Ascending aorta (tissue), 2 donors: ENCODE results near the gene IGHMBP2. TPM values are rescaled to one million over a fixed set of nuclear protein-coding genes. Genes with fewer than 3 reads are reported as not detected.

Source experiments
- DNase-seq, 2 donors: peaks; one replicate each; pipeline ENCODE4 v3.0.0-alpha.2; 2019; ENCODE audit warnings: low spot score in 2 of 2
- H3K27ac ChIP-seq, 2 donors: fragments of 200-600 bp; sonication (generic); one replicate each; pipeline ENCODE4 v1.5.1; 2016 to 2017; ENCODE audit warnings: mild to moderate bottlenecking in 1 of 2
- H3K27me3 ChIP-seq: fragments of 200-600 bp; sonication (generic); one replicate; pipeline ENCODE4 v1.5.1; 2017
- H3K36me3 ChIP-seq, 2 donors: fragments of 200-600 bp; sonication (generic); one replicate each; pipeline ENCODE4 v1.5.1; 2016
- H3K4me1 ChIP-seq, 2 donors: fragments of 200-600 bp; sonication (generic); one replicate each; pipeline ENCODE4 v1.5.1; 2016 to 2017; ENCODE audit warnings: mild to moderate bottlenecking in 1 of 2
- H3K4me3 ChIP-seq, 2 donors: fragments of 200-600 bp; sonication (generic); one replicate each; pipeline ENCODE4 v1.5.1; 2016 to 2017; ENCODE audit warnings: mild to moderate bottlenecking in 1 of 2
- H3K9me3 ChIP-seq, 2 donors: fragments of 200-600 bp; sonication (generic); one replicate each; pipeline ENCODE4 v1.5.1; 2016
- CTCF ChIP-seq, 3 experiments: fragments of 200-600 bp in 2 of 3; fragments of 450-650 bp in 1 of 3; sonication (generic) in 2 of 3; IDR thresholded peaks; one replicate each; pipeline ENCODE4 v1.5.1; 2016 to 2019; ENCODE audit warnings: antibody characterized with exemption in 3 of 3, mild to moderate bottlenecking in 1 of 3, moderate library complexity in 1 of 3
- intact Hi-C: fragments of 100-400 bp; cut with DNase I; formaldehyde crosslinking; loops from one replicate; pipeline ENCODE4 v1.15.1; 2023
- total RNA-seq: library from RNA; depleted of rRNA; stranded (reverse); fragments of >200 nt; gene quantifications from one replicate; pipeline ENCODE4 v1.1.0, GENCODE V29; 2016

The IGHMBP2 gene
- total RNA-seq, 1 donor from 2014 or later = 52.0 TPM

DNA sequence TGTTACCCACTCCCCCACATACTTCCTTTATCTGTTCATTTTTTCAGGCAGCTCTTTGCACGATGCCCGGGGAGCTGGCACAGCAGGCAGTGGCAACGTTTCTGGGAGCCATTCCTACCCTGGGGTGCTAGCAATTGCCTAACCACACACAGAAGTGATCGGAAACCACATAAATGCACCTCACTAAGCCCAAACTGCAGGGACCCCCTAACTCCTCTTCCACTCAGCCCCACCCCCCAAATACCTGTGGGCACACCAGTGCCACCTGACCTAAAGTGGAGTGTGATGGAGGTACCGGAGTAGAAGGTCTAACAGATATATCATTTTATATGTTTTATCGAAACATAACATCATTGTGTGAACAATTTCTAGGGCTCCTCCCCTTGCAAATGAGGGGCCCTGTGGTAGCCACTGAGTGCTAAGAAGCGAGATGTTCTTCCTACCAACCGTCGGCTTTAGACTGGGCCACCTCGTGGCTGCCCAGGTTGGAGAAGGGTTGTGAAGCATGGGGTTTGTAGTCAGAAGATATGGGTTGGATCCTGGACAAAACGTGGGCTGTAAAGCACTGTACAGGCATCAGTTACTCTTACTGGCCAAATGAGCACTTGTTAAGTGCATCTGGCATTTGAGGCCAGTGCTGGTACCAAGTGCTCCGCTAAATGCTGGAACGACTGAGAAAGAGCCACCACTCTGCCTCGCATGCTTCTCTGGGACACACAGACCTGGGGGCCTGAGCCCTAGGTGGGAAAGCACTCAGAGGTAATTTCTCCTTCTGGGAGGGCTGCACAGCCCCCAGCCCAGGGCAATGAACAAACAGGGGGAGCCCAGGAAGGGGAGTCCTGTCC is 74.3 kb downstream of the IGHMBP2 start:
- H3K4me1 ChIP-seq = no peaks in the 10 kb centered on the region
- intact Hi-C loops = no loop called here
- no peak overlapping the region for H3K27ac ChIP-seq
- no peak overlapping the region for H3K4me3 ChIP-seq
- H3K27me3 ChIP-seq = no peaks in the 10 kb centered on the region
- H3K36me3 ChIP-seq = no peaks in the 10 kb centered on the region
- DNase-seq = peak in 1 of 2 donors; percentile 54
- H3K9me3 ChIP-seq = no peaks in the 10 kb centered on the region
- TF ChIP-seq CTCF (IDR thresholded peaks at IDR 0.05) = no peak

GRCh38 chr11:68978626-68978930 is 74.9 kb downstream of the IGHMBP2 start:
- no peak for TF ChIP-seq CTCF (IDR thresholded peaks at IDR 0.05)
- no peaks in the 10 kb centered on the region for H3K36me3 ChIP-seq
- no peaks in the 10 kb centered on the region for H3K27me3 ChIP-seq
- no peaks in the 10 kb centered on the region for H3K9me3 ChIP-seq
- no peak for DNase-seq
- intact Hi-C loops = no loop called here
- H3K4me1 ChIP-seq = no peaks in the 10 kb centered on the region
- no peak overlapping the region for H3K4me3 ChIP-seq
- no peak overlapping the region for H3K27ac ChIP-seq

DNA sequence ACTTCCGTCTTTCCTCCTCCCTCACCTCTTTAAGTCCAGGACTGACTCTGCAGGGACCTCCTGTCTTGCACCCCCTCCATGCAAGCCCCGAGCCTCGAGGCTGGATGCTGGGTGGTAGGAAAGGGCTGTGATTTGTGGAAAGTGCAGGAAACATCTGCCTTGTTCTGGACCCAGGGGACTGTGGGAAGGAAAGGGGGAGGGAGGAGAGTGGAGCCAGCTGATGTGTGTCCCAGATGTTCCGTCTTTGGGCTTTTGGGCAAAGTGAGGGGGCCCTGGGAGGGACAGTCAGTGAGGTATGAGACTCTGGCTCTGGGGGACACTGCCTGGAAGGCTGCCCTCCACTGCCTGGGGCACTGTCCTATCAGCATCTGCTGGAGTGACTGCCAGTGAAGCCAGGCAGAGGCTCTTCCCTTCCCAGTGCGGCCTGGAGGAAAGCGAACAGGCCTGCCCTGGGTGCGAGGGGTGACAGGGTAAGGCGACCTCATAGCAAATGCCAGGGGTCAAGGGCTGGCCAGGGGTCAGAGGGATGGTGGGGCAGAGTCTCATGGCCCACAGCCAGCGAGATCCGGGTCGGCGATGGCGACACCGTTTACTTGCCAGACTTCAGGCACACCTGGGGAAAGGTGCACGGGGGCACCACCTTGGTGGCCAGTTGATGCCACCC is 75.4 kb downstream of the IGHMBP2 start:
- no peaks in the 10 kb centered on the region for H3K27me3 ChIP-seq
- intact Hi-C loops = no loop called here
- no peak overlapping the region for H3K4me3 ChIP-seq
- peak in 1 of 2 donors; percentile 53 for DNase-seq
- H3K9me3 ChIP-seq = no peaks in the 10 kb centered on the region
- H3K4me1 ChIP-seq = no peaks in the 10 kb centered on the region
- H3K36me3 ChIP-seq = no peaks in the 10 kb centered on the region
- TF ChIP-seq CTCF (IDR thresholded peaks at IDR 0.05) = no peak
- no peak overlapping the region for H3K27ac ChIP-seq

- peak in 1 of 2 donors; percentile 43 for DNase-seq
Measured at GRCh38 chr11:68979931-68980775, 76.5 kb downstream of the IGHMBP2 start.

DNA sequence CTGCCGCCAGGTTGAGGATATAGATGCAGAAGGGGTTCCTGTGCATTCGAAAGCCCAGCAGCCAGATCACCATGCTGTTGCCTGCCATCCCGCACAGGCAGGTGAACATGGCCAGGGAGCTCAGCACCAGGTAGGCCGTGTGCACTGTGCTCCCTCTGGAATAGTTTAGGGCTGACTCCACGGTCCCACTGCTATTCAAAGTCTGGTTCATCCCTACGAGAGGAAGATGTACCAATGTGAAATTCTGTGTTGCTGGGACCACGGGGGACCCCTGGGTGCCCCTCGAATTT is 77.0 kb downstream of the IGHMBP2 start, which contains the start of gene MRGPRD:
Gene MRGPRD (minus strand): TSS at position 211 of the 290 bp plus-strand sequence. CDS start 0 bp downstream, at position 211.
- Histone ChIP-seq H3K4me3 (no peak within 1 kb of the TSS), H3K27me3 (no peaks in the 10 kb centered on the region), H3K9me3 (no peaks in the 10 kb centered on the region), H3K27ac (no peak within 1 kb of the TSS), H3K36me3 (no peaks in the 10 kb centered on the region), H3K4me1 (no peaks in the 10 kb centered on the region)
- TF ChIP-seq CTCF (IDR thresholded peaks at IDR 0.05) = no peak
- intact Hi-C loops = no loop called here
- DNase-seq = no peak

More at GRCh38 chr11:68979931-68980775, 76.5 kb downstream of the IGHMBP2 start:
- no peak overlapping the region for H3K27ac ChIP-seq
- H3K4me1 ChIP-seq = no peaks in the 10 kb centered on the region
- no peaks in the 10 kb centered on the region for H3K9me3 ChIP-seq
- TF ChIP-seq CTCF (IDR thresholded peaks at IDR 0.05) = no peak
- no peak overlapping the region for H3K4me3 ChIP-seq
- H3K27me3 ChIP-seq = no peaks in the 10 kb centered on the region
- intact Hi-C loops = no loop called here
- H3K36me3 ChIP-seq = no peaks in the 10 kb centered on the region
